COLO668 (cell line): ENCODE results near the gene PALLD.
A peak's percentile ranks its signal among the peaks of the same experiment; 100 is the strongest.

ENCODE experiments used
- DNase-seq: peaks from one replicate; lab custom pipeline; 2025; ENCODE audit not compliant: unreplicated experiment; lab: John Stamatoyannopoulos, UW

PALLD gene

DNA sequence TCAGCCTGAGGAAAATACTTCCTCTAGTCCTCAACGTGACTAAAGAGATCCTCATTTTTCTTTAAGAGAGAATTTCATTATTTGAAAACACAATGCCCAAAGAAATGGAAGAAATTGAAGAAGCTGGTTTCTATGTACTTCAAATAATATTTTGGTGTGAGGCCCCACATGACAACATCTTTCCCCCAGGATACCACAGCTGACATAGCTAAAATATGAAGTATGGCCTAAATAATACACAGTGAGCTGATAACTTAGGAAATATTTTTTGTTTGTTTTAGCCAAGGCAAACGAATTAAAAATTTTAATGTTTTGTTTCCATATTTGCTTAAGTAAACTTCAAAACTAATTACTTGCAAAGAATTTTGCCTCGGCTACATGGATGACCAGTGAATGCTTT, 364.0 kb downstream of the PALLD start:
- DNase-seq, result no peak

DNA sequence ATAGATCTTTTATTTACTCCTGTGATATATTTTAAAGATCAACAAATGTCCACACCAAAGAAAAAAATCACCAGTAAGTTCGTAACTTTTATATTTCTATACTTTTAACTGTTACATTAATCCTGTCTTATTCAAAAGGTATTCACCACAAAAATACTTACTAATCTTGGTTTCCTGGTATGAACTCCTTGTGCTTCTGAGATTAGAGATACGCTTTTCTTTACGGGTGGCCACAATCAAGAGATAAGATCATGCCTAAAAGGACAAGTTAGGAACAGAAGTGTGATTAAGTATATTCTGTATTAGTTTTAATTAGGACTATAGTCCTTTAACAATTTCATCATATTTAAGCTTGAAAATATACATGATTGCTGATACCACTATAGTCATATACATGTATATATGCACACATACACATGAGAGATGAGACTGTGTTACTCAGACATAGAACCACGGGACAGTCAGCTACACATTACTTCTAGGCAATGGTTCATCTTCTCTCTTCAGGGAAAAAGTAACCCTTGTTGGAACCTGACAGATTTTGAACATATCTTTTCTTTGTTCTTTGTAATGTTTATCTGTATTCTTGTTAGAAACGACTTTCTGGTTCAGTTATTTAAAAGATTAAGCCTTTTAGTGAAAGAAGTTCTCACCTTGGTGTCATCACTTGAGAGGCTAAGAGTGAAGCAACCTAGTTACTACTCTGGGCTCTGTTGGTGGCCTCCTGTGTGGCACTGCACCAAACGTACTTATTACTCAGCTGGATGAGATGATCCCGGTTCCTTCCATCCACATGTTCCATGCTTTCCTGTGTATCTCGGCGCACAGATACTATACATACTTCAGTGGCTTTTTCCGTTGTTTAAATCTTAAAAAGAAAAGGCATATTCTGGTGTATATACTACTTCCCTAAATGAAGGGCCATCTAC, 367.1 kb downstream of the PALLD start:
- no peak for DNase-seq

DNA sequence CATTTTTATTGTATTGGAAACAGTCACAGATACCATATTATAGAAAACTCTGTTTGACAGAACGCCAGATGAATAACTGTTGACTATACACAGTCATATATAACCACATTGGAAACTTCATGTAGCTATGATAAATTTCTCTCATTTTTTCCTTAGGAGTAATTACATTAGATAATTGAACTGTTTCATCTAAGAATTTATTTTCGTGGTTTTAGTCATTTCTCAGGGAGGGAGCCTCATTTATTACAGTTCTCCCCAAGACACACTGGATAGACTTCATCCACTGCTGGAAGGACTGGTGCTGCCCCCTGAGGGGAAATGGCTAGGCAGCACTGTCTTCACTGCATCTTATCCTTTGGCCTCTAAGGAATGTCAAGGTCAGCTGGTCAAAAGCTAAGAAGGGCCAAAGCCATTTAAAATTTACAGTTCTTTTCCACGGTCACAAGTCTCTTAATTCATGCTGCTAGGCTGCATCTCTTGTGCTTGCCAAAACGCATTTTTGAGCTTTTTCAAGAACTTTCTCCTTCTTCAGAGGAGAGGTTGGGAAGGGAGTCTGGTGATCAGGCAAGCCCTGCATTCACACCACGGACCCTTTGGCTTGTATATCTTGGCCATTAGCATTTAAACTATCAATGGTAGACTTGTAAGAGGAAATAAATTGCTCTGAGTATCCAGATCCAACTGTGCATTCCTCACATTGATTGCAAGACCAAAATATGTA, 368.1 kb downstream of the PALLD start:
- no peak for DNase-seq

DNA sequence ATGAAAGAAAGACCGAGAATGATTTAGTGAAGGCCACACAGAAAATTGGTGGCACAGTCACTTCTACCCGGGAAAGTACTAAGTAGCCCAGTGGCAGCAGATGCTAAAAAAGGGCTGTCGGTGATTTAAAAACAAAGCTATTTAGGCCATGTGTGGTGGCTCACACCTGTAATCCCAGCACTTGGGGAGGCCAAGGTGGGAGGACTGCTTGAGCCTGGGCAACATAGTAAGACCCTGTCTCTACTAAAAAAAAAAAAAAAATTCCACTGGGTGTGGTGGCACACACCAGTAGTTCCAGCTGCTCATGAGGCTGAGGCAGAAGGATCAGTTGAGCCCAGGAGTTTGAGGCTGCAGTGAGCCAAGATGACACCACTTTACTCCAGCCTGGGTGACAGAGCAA, 369.0 kb downstream of the PALLD start:
- no peak for DNase-seq

DNA sequence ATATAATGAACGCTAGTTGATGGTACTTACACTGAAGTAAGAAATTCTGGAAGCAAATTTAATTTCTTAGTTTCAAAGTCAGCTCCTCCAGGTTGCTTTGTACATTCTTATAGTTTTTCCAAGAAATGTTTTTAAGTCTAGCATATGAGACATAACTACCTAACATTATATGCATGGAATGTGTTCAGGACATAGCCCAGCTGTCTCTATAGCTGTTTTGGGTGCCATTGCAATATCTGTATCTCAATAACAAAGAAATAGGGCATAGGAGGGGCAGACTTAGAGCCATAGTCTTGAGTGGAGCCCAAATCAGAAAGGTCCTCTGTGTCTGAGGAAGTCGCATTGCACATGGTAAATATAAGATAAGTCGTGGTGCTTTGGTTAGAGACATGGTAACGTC, 369.8 kb downstream of the PALLD start:
- no peak for DNase-seq

DNA sequence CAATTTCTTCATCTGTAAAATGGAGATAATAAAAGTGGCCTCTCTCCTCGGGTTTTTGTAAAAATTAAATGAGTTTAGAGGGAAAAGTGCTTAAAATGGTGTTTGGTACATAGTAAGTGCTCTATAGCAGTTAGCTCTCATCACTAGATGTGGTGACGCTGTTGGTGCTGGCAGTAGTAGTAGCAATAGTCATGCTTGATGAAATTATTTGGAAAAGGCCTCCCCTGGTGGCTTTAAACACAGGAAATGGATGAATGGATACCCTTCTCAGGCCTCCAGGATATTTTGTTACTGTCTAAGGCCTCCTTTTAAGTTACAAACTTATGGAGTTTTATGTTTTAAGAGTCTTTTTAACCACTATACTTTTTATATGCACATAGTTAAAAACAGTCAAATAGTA, 370.3 kb downstream of the PALLD start:
- no peak for DNase-seq

DNA sequence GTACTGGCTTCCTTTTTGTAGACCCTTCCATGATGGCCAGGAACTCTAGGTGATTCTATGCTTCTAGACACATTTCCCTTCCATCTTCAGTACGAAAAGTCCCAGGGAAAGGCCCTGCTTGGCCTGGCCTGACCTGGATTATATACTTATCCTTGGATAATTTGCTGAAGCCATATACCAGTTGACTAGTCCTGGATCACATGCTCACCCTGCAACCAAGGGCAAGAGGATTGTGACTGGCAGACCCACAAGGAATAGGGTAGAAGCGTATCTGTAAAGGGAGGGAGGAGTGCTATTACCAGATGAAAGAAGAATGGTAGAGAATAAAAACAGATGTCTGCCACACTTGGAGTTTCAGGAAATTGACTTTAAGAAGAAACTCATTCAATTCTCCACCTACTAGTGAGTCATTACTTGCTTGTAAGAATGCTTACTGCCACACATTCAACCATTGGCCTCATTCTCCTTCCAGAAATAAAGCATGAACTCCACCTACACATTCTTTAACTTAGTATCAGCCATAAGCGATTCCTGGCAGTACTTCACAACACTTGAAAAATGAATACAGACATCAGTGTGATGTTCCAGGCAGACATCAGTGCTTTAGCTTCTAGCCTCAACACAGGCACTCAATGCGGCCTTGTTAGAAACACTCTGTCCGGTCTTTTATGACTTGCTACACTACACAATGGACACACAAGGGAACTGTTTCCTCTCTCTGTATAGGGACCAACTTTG, 371.4 kb downstream of the PALLD start:
- DNase-seq, result no peak

DNA sequence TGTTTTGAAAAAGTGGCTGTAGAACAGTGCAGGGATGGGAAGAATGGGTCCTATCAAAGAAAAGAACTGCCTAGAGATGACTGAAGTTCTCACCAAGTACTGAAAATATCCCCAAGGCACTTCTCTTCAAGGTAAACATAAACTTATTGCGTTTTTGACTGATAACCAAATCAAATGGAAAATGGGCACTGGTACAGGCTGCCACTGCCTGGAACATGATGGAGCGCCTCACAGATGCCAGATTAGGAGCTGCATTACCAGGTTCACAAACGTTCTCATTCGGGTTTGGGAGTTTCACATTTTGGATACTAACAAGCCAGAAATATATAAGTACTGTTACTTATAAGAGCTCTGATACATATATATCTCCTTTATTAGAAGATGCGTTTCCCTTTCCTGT, 371.9 kb downstream of the PALLD start:
- no peak for DNase-seq

DNA sequence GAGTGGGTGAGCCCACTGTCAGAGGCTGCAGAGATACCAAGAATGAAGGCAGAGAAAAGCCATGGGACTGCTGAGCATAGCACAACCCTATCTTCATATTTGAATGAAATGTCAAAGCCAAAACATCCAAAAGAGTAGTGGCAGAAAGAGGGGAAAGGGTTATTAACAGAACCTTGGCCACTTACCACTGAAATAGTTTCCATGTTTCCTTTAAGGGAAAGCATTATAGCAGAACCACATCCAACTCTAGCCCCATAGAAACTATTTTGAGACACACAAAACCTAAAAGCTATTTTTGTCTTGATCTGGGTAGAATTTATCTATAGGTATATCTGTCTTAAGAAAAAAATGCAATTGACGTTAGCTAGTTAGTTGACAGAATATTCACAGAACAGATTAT, 373.2 kb downstream of the PALLD start:
- DNase-seq, result no peak

DNA sequence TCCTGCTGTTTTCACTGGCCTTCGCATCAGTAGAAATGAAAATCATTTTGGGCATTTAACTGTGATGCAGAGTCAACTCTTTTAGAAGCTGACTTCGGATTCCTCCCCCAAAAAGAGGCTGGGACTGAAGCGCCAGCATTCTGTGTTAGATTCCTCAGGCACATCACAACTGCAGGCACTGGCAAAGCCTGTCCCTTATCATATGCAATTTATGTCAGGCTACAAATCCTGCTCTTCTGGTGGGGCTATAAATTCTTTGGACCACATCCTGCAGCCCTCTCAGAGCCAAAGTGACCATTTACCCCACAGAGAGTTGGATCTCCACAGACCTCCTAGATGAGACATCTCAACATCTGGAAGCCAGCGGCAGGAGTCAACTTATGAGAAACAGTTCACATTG, 374.8 kb downstream of the PALLD start:
- no peak for DNase-seq

DNA sequence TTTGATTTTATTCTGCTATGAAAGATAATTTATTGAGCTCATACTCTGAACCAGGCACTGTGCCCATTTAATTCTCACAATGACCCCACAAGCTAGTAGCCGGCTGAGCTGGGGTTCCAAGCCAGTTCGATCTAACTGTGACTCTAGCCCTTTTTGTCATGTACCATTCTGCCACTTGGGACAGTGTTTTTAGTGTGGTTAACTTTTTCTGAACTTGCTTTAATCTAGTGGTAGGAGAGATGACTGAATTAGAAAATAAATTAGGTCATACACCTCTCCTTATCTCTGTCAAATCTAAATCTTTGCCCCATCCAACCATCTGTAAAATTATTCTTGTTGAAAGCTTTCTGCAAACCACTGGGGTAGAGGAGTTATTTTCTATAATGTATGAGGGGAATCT, 377.2 kb downstream of the PALLD start:
- DNase-seq, result no peak

DNA sequence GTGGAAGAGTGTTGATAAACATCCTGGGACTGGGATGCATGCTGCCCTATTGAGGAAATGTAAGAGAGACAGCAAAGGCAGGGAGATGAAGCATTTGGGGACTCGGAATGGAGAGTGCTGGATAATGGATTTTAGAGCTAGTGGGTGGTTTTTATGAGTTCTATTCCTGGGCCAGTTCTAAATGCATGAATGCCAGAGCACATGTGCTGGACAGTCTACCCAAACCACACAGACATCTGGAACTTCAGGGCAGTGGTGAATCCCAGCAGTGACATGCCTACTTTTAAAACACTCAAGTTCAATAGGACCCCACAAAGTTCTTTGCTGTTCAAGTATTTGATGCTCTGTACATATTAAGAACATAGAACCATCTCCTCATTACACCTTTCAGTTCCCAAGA, 379.3 kb downstream of the PALLD start:
- DNase-seq, result no peak

DNA sequence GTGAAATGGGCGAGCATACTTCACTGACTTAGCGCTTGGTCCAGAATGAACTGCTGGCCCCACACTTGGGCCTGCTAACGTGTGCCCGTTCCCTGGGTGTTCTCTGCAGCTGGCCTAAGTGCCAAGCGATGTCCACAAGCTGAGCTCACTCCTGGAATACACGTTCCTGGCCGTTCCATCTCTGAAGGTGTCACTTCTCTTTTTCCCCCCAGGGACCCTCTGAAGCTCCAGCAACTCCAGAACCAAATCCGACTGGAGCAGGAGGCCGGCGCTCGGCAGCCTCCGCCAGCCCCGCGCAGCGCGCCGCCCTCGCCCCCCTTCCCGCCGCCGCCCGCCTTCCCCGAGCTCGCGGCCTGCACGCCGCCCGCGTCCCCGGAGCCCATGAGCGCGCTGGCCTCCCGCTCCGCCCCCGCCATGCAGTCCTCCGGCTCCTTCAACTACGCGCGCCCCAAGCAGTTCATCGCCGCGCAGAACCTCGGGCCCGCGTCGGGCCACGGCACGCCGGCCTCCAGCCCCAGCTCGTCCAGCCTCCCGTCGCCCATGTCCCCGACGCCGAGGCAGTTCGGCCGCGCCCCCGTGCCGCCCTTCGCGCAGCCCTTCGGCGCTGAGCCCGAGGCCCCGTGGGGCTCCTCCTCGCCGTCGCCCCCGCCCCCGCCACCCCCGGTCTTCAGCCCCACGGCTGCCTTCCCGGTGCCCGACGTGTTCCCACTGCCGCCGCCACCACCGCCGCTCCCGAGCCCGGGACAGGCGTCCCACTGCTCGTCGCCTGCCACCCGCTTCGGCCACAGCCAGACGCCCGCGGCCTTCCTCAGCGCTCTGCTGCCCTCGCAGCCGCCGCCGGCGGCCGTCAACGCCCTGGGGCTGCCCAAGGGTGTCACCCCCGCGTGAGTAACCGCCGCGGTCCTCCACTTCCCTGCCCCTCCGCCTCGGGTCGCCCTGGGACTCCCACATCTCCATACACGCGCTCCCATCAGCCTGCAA, 380.9 kb downstream of the PALLD start:
- DNase-seq, result peak; percentile 57

DNA sequence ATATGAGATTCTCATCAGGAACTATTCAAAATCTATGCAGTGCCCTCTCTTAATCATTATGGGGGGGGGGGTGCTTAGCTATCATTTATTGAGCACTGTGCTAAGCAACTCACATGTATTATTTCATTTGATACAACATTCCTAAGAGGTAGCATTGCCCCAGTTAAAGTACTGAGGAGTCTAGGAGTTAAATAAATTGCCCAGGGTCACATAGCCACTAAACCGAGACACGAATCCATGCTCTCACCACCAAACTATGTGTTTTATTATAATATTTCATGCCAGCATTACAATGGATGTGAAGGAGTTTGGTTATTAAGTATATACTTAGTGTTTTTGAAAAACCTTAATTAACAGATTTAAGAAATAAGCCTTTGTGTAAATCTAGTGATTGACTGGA, 381.8 kb downstream of the PALLD start:
- DNase-seq, result no peak

DNA sequence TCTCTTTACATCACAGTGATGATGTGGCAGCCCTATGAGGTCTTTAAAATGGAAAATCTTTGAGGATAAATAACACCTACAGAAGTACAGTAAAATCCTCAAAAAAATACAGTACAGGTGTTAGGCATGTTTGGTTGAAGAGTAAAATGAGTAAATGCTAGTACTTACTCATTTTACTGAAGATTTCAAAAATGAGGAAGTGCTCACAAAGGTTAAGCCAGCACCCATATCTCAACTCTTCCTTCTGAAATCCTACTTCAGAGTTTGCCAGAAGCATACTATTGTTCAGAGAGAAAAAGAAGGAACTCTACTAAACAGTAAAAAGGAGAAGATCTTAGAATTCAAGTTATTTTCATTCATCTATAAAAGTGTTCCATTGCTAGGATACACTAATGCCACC, 382.3 kb downstream of the PALLD start:
- DNase-seq, result no peak

DNA sequence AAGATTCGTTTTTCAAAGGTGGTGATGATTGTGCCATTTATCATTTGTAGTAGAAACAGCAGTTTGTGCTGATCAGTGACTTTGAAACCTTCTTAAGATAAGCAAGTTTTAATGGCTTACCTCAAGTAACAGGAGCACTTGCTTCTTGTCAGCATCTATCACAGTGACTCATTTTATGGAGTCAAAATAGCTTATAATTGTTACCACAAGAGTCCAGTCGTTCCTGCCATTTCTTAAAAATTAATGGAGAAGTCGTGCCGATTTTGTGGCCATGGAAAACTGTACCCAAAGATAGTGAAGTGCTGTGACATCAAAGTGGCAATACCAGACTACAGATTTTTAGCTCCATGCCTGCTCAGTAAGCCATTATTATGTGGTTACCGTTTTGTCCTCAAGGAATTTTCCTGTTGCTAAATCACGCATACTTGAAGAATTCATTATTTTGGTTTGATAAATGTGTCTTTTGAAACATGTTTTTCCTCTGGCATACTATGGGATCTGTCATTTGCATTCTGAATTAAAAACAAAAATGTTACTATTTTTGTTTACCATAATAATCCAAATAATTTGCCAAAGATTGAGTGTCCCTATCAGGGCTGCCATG, 383.3 kb downstream of the PALLD start:
- no peak for DNase-seq

DNA sequence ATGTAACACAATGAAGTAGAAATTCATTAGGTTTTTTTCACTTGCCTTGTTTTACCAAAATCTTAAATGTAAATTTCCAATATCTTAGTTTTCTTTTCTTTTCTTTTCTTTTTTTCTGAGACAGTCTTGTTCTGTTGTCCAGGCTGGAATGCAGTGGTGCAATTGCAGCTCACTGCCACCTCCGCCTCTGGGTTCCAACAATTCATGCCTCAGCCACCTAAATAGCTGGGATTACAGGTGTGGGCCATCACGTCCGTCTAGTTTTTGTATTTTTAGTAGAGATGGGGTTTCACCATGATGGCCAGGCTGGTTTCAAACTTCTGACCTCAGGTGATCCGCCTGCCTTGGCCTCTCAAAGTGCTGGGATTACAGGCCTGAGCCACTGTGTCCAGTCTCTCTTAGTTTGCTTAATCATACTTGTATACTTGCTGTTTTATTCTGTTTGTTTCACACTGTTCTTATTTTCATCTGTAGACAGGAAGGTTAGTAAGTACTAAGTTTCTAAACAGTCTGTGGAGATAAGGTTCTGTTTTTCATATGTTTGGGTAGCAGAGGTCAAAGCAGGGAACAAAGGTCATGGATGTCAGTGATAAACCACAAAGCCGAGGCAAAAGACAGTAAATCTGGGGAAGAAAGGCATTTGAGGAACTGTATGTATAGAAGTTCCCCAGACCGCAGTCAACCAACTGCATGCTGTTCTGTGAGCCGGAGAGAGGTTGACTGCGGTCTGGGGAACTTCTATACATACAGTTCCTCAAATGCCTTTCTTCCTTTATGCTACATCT, 384.2 kb downstream of the PALLD start:
- no peak for DNase-seq

DNA sequence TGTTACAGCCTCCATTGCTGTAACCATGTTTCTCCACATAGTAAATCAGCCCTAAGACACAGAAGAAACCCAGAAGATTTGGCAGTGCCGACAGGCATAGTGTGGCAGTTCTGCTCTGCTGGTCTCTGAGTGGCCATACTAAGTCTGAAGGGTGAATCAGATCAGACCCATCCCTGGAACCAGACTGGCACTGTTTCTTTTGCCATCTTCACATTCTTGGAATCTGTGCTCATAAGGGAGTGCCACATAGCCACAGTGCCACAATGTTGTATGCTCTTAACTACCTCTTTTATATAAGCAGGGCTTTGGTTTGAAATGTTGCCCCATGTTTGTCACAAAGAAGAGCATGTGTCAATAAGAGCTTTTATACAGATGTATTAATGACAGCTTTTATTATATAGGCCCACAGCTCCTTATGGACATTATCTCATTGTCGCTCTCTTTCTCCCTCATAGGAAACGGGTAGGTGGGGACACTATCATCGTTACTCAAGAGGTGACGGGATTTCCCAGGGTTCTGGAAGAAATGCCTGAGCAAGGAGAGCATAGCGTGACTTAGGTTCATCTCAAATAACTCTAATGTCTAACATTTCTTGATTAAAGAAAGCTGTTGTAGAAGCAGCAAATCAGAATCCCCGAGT, 385.0 kb downstream of the PALLD start:
- no peak for DNase-seq

DNA sequence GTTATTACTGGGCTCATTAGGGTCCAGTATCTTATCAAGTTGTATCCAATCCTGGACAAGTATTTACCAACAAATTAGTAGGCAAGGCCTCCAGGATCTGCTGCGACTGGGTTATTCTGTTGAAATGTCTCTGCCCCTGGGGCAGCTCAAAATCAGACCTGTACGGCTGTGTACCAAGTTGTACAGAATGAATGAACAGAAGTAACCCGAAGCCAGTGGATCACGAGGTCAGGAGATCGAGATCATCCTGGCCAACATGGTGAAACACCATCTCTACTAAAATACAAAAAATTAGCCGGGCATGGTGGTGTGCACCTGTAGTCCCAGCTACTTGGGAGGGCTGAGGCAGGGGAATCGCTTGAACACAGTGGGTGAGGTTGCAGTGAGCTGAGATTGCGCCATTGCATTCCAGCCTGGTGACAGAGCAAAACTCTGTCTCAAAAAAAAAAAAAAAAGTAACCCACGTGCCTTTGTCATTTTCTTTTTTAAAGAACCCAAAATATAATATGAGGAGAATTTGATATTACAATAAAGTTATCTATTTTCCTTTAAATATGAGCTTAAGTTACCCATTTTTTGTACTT, 385.9 kb downstream of the PALLD start:
- no peak for DNase-seq
